Measurements from ENCODE around the gene MAP3K2. TPM values are rescaled to one million over a fixed set of nuclear protein-coding genes. Genes with fewer than 3 reads are reported as not detected.
A peak's percentile ranks its signal among the peaks of the same experiment; 100 is the strongest.

The MAP3K2 gene
- total and polyA plus RNA-seq, 2 of the 8 experiments (the other 6 are each of a cell fraction or from before 2014, with no cell fraction given): 2.0 to 23.2 TPM

- H3K4me2 ChIP-seq (ENCODE audit: insufficient read depth in 1 of 2, low read depth in 2 of 2, low read length in 2 of 2): no peak overlapping the region
- DNase-seq (ENCODE audit: low read depth in 1 of 2, low spot score in 2 of 2) (no peak), FAIRE-seq (no peak)
- no peak overlapping the region for H2BK12ac ChIP-seq (ENCODE audit: low read depth, low read length)
- H3K56ac ChIP-seq (replicated peaks; ENCODE audit: insufficient read length, low read depth, low read length): no peak overlapping the region
- H3K79me2 ChIP-seq (ENCODE audit: control insufficient read depth in 1 of 2, insufficient read depth in 2 of 2, low read length in 2 of 2): peaks cover 0 to 21% of the 10 kb centered on the region in 2 experiments; a peak in 2 of 4 replicates
- H3K27me3 ChIP-seq (replicated peaks in 1 of 4; ENCODE audit: control insufficient read depth in 3 of 4, extremely low read depth in 1 of 4, insufficient read depth in 3 of 4, low read length in 3 of 4): no peaks in the 10 kb centered on the region; a peak in 1 of 7 replicates
- H3K23ac ChIP-seq (ENCODE audit: insufficient read length): no peak overlapping the region
- ChIA-PET POLR2A (ENCODE audit: partially characterized antibody) (interaction anchor here (1.5 to 2.1 kb wide), 3 partner anchors 9 to 12 kb away, joined by 3 to 12 read pairs (median 5); no protein-coding TSS in a partner anchor), CTCF (ENCODE audit: partially characterized antibody) (interaction anchor here (0.9 to 1.9 kb wide), 6 partner anchors 11 to 64 kb away, joined by 3 to 7 read pairs (median 4); no protein-coding TSS in a partner anchor)
- H3K9me3 ChIP-seq (ENCODE audit: insufficient read depth in 2 of 2, low read depth in 1 of 2, low read length in 1 of 2): 0 out of 4 replicates have a peak, but pooled peaks cover 0 to 3% of the 10 kb centered on the region in 2 experiments
- H4K5ac ChIP-seq (ENCODE audit: insufficient read length, low read depth, low read length): no peak overlapping the region
- H4K8ac ChIP-seq (ENCODE audit: extremely low read depth, insufficient read depth, low read length): no peak overlapping the region
- H3K27ac ChIP-seq (ENCODE audit: low read depth, low read length): no peak overlapping the region
- H3K79me1 ChIP-seq (ENCODE audit: low read depth, low read length): peaks cover 2% of the 10 kb centered on the region; the same call in 1 of the 2 replicates
- peaks cover 5% of the 10 kb centered on the region for H3K23me2 ChIP-seq (ENCODE audit: low read depth, low read length)
- no peak overlapping the region for H2BK5ac ChIP-seq (ENCODE audit: low read depth, low read length)
- no peak overlapping the region for H2BK20ac ChIP-seq (ENCODE audit: low read length)
- peaks cover 0 to 4% of the 10 kb centered on the region in 2 experiments for H4K20me1 ChIP-seq (replicated peaks in 1 of 2; ENCODE audit: control insufficient read depth in 1 of 2, insufficient read depth in 2 of 2, low read length in 2 of 2)
- peaks cover 0 to 8% (median 3%) of the 10 kb centered on the region in 4 experiments; a peak in 3 of 7 replicates for H3K4me1 ChIP-seq (replicated peaks in 1 of 4; ENCODE audit: control insufficient read depth in 3 of 4, insufficient read depth in 4 of 4, low read length in 3 of 4)
- H2BK15ac ChIP-seq (ENCODE audit: low read length): no peak overlapping the region
- no peak overlapping the region for H3K18ac ChIP-seq (ENCODE audit: extremely low read depth, low read length)
- H3K9ac ChIP-seq (replicated peaks in 1 of 4; ENCODE audit: extremely low read depth in 1 of 4, low read depth in 3 of 4, low read length in 3 of 4): no peak overlapping the region
- H2AK5ac ChIP-seq (ENCODE audit: low read depth, low read length): no peak overlapping the region
- no peak overlapping the region for H3K4me3 ChIP-seq (ENCODE audit: extremely low read depth in 1 of 4, insufficient read depth in 2 of 4, low read depth in 3 of 4, low read length in 4 of 4)
- H3K4ac ChIP-seq (replicated peaks; ENCODE audit: insufficient read length, low read depth, low read length): no peak overlapping the region
- H2AFZ ChIP-seq (ENCODE audit: low read length): no peak overlapping the region
- H3K14ac ChIP-seq (ENCODE audit: insufficient read length): no peak overlapping the region
- TF ChIP-seq EP300 (IDR thresholded peaks at IDR 0.05; ENCODE audit: borderline replicate concordance in 1 of 2, low read depth in 2 of 2, low read length in 2 of 2) (no peak), USF2 (IDR thresholded peaks at IDR 0.05; ENCODE audit: low read length) (0 out of 2 replicates have a peak, but pooled peaks have one; percentile 37), RNF2 (IDR thresholded peaks at IDR 0.05; ENCODE audit: borderline replicate concordance, low read depth, low read length, missing control alignments, poor library complexity, severe bottlenecking) (no peak), BRCA1 (IDR thresholded peaks at IDR 0.05; ENCODE audit: low read depth, low read length) (no peak), SAP30 (IDR thresholded peaks at IDR 0.05; ENCODE audit: insufficient read depth, insufficient replicate concordance, low read length) (no peak), JUND (IDR thresholded peaks at IDR 0.05; ENCODE audit: low read length) (no peak), SIN3A (conservative IDR thresholded peaks at IDR 0.05 in 1 of 2, IDR thresholded peaks at IDR 0.05 in 1 of 2; ENCODE audit: low read depth in 1 of 2, low read length in 2 of 2) (no peak), GABPA (IDR thresholded peaks at IDR 0.05; ENCODE audit: borderline replicate concordance, insufficient read depth, low read length) (no peak)
- no peaks in the 10 kb centered on the region for H3K36me3 ChIP-seq (ENCODE audit: control insufficient read depth in 2 of 4, insufficient read depth in 4 of 4, low read length in 3 of 4)
- H2BK120ac ChIP-seq (replicated peaks; ENCODE audit: low read depth, low read length): no peak overlapping the region
- 75% methylated on average over 5 of the region's 5 CpGs; no CpG with 5 or more reads in 1 of the 2 experiments for WGBS, 2 experiments (ENCODE audit: extremely low coverage in 1 of 2, insufficient coverage in 1 of 2, insufficient read length in 1 of 2, insufficient replicate concordance in 2 of 2, low coverage in 1 of 2, low lambda C conversion rate in 2 of 2, missing lambda C conversion rate in 1 of 2)
- H4K91ac ChIP-seq (replicated peaks; ENCODE audit: insufficient read length, low read length): no peak overlapping the region
These were observed 2.1 kb upstream of the MAP3K2 start for GRCh38 chr2:127389778-127390435.
